Stimulated activated CD4-positive, alpha-beta T cell treated with anti-CD3 and anti-CD28 coated beads, Interleukin-4, amount 100 ng/mL, for 48 hours (primary cell): ENCODE measurements around the gene VDAC1.
"Not testable (repeated sequence)": the region's sequence is repeated elsewhere in the genome, so short reads cannot be mapped to it uniquely, and the experiment has no call there.

ENCODE experiments used
- DNase-seq, 2 donors: peaks; one replicate each; pipeline ENCODE4 v3.0.0-alpha.2; 2020; ENCODE audit warnings: low read depth in 2 of 2

The VDAC1 gene

DNA sequence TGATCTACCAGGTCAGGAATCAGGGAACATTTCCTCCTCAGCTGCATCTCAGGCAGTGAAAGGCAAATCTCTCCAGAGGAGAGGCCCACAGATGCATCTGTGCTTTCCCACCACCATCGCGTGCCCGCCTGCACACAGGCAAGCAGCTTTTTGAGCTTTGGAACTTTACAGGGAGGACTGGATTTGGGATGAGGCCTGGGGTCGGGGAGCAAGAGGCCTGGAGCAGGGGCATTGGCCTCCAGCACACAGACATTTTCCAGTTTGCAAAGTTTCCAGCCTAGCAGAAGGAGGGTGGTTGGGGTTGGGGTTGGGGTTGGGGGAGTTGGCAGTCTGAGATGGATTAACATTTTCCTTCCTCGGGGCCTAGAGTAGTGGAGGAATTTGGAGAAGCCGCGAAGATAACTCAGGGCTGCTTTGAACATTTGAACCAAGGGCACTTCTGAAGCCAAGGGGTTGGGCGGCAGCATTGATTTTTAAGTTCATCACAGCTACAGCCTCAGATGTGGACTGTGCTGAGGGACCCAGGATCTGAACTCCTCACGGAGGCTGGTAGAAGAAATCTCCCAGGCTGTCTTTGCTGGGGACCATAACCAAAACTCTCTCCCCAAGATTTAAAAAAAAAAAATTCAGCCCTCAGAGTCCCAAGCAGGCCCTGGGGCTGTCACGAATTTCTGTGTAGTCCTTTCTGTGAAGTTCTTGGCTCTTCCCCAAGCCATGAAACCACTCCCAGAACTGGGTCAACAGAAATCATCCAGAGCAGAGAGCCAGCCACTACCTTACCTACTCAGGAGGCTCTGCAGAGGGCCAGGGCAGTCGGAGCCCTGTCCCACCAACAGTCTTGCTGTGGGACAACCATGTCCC lies 61.9 kb downstream of the VDAC1 start:
- DNase-seq, result no peak

GRCh38 chr5:133941456-133942196 lies 63.1 kb downstream of the VDAC1 start:
- DNase-seq, result no peak

DNA sequence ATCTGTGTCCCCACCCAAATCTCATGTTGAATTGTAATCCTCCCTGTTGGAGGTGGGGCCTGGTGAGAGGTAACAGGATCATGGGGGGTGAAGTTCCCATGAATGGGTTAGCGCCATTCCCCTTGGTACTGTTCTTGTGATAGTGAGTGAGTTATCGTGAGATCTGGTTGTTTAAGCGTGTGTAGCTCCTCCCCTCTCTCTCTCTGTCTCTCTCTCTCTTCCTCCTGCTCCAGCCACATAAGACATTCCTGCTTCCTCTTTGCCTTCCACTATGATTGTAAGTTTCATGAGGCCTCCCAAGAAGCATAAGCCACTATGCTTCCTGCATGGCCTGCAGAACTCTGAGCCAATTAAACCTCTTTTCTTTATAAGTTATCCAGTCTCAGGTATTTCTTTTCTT lies 65.1 kb downstream of the VDAC1 start:
- DNase-seq, result no peak

GRCh38 chr5:133938929-133939328 lies 65.8 kb downstream of the VDAC1 start:
- no peak for DNase-seq

DNA sequence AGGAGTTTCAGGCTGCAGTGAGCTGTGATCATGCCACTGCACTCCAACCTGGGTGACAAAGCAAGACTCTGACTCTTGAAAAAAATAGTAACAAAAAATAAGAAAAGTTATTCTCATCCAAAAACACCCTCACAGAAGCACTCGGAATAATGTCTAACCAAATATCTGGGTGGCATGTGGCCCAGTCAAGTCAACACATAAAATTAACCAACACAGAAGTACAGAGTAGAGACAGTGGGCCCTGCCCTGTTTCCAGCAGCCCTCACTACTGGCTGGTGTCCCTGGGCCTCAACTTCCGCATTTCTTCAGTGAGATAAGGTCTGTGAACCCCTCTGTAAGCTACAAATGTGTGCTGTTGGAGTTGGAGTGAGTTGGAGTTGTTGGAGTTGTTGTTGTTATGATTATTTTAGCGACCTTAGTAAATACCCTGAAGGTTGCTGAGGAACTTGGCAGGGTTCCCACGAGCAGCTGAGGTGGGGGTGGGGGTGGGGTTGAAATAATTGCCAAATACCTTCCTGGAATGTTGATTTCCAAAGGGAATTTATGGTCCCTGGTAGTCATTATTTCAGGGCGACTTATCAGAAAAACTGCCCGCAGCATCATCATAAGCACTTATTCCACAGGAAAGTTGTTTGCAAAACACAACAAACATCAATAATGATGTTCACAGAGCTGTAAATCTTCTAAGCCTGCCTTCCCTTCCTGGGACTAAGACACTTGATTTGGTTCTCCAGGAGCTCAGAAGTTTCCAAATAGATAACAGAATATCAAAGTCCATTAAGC lies 66.5 kb downstream of the VDAC1 start:
- no peak for DNase-seq

- DNase-seq, result not testable (repeated sequence)
Measured at GRCh38 chr5:133937628-133938027, 67.1 kb downstream of the VDAC1 start.

- no peak for DNase-seq
Measured at GRCh38 chr5:133936651-133937015, 68.1 kb downstream of the VDAC1 start.

GRCh38 chr5:133935991-133936650 lies 68.7 kb downstream of the VDAC1 start:
- not testable (repeated sequence) for DNase-seq

- no peak for DNase-seq
Measured at GRCh38 chr5:133935667-133935940, 69.2 kb downstream of the VDAC1 start.

DNA sequence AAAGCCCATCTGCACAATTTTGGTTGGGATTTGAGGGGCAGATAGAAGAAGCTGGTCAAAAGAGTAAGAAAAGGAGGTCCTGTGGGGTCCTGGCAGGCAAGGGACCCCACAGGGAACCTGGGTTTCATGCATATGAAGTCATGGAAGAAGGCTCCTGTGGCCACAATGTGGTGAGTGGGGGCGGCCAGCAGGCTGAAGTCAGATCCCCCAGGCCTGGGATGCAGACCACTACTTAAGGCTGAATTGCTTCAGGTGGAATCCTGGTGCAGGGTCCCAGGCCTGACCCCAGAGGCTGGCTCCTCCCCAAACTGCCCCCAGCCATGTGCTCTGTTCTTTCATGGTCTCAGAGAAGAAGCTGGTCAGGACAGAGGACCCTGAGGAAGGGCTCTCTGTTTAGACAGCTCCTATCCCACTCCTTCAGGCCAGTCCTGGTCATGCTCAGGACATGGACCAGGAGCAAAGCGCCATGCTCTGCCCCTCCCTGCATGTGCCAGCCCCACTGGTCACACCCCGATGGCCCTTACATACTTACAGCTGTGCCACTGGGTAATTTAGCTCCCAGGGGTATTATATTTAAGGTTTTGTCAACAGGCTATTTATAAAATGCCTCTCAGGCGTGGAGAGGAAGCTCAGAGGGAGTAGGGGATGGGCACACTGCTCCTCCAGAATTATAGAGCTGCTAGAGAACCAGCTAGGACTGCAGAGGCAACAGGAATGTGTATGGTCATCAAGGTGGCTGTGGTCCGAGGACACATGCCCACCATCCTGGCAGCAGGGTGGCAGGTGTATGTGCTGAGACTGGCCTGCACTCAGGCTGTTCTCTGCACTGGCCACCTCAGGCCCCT lies 69.7 kb downstream of the VDAC1 start:
- DNase-seq, result no peak

DNA sequence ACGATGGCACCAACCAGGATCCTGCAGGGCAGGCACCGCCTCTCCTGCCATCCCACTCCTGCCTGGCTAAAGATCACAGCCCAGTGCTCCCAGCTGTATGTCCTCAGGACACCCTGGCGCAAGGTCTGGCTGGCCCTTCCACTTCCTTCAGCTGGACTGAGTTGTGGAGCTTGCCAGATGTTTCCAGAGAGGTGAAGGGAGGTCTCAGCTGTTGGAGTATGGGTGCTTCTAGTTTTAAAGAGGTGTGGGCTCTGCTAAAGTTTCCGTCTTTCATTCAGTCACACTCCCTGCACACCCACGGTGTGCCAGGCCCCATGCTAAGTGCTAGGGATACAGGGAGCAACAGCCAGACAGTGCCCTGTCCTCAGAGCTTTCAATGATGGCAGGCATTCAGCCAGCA lies 70.5 kb downstream of the VDAC1 start:
- no peak for DNase-seq

DNA sequence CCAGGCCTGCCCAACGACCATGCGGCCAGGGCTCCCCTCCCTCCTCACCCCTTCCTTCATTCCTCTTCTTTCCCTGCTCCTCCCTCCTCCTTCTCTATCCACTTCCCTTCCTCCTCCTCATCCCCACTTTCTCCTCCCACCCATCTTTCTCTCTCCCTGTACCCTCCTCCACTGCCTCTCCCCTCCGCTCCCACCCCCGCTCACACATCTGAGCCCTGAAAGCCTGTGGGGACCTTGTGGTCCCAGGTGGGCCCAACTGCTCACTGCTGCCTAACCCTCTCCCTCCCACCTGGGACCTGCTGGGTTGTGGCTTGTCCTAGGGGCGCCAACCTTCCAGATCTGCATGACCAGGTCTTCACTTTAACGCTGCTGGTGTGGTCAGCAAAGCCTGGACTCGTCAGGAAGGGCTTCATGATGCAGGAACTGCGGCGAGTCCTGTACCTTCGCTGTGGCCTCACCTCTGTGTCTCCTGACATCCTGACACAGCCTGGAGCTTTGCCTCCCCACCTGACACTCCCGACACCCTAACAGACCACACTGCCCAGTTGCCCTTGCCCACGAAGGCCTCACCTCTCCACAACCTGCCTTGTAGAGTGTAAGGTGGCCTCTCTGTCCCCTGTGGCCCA lies 71.0 kb downstream of the VDAC1 start:
- DNase-seq, result no peak

GRCh38 chr5:133933169-133933509 lies 71.6 kb downstream of the VDAC1 start:
- no peak for DNase-seq

DNA sequence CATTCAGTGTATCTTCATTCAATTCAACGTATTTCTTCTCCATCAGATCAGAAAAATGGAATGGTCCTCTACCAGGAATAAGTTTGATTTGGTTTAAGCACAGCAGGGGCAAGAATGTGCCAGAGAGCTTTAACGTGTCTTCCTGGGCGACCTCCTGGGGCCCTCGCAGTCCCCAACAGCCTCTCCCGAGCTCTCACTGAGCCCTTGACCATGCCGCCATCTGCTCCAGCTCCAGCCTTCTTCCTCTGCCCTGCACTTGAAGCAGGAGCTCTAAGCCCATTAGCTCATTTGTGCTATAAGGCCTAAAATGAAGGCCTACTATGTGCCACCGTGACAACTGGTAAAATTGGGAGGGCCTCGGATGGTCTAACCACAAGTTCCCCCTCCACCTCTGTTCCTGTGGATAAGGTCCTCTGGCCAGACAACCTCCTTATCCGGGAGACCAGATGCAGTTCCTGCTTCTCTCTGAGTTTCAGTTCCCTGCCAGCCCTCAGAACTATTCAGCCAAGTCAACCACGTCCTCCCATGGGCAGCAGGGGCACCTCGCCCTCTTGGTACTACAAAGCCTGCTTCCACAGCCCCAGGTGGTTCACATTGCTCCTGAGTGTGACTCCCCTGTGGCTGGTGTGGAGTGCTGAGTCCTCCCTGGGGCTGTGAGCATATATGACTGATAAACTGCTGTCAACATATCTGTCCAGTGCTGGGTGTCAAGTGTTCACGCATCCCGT lies 72.2 kb downstream of the VDAC1 start:
- DNase-seq, result no peak

GRCh38 chr5:133931546-133931945 lies 73.2 kb downstream of the VDAC1 start:
- DNase-seq, result no peak

GRCh38 chr5:133930813-133931090 lies 74.0 kb downstream of the VDAC1 start:
- DNase-seq, result no peak

GRCh38 chr5:133930061-133930812 lies 74.5 kb downstream of the VDAC1 start:
- peak; percentile 56 to 78 for DNase-seq

DNA sequence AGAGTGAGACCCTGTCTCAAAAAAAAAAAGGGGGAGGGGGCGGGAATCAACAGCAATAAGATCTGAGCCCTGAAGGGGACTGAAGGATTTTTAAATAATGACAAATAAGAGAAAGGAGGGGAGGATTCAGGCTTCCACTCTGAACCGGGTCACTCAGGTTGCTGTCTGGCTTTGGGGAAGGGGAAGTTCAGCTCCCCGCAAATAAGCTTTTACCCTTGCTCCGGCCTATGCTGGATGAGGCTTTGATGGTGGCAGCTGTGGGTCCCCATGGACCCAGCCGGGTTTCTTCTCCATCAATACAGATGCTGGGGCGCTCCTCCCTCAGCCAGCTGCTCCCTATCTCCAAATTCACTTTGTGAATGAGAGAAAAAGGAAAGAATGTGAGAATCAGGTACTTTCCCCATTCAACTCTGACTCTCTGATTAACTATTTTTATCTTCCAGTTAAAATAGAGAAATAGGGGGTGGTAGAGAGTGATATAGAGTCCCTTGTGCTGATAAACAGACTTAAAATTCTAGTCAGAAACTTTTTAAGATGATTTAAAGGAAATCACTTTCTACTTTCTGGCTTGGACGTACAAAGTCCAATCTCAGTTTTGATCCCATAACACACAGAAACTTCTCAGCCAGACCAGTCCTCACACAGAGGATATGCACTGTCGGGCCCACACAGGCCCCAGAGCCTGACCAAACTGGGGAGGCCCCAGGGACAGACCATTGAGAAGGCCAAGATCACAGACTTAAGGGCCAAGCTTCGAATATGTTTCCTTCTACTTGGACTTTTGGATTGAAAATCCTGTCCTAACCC lies 76.0 kb downstream of the VDAC1 start:
- no peak for DNase-seq
